ENCODE data around the gene CASP14.
"Not testable (repeated sequence)": the region's sequence is repeated elsewhere in the genome, so short reads cannot be mapped to it uniquely, and the experiment has no call there.

CASP14 gene

GRCh38 chr19:15072930-15073647, 23.8 kb downstream of the CASP14 start:
- no peak for DNase-seq (ENCODE audit: low spot score)

DNA sequence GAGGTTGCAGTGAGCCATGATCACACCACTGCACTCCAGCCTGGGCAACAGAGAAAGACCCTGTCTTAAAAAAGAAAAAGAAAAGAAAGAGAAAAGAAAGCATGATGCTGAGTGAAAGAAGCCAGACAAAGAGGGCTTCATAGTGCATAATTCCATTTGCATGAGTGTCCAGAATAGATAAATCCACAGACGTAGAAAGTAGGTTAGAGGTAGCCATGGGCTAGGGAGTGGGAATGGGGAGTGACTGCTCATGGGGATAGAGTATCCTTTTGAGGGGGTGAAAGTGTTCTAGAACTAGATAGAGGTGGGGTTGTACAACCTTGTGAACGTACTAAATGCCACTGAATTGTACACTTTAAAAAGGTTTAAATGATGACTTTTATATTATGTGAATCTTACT, 25.1 kb downstream of the CASP14 start:
- DNase-seq (ENCODE audit: low spot score): no peak

DNA sequence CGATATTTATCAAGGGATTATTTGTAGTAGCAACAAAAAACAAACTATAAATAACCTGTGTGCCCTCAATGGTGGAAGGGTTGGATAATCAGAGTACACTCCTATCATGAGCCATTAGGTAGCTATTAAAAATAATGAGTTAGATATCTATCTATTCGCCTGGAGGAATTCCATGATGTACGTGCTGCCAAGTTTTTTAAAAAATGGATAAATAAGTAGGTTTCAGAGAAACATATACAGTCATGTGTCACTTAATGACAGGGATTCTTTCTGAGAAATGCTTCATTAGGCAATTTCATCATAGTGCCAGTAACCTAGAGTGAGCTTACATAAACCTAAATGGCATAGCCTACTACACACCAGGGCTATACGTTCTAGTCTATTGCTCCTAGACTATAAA, 26.5 kb downstream of the CASP14 start:
- no peak for DNase-seq (ENCODE audit: low spot score)

DNA sequence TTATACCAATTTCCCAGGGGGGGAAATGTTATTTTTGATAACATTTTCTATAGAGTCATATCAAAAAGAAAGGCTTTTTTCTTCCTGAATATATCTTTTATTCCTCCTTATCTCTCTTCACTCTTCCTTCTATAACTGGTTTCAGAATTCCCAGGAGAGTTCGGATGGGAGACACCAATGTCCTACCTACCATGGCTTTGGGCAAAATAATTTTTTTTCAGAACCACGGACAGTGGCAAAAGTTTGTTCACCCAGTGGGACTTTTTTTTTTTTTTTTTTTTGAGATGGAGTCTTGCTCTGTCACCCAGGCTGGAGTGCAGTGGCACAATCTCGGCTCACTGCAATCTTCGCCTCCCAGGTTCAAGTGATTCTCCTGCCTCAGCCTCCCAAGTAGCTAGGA, 30.7 kb downstream of the CASP14 start:
- not testable (repeated sequence) for DNase-seq (ENCODE audit: low spot score)

DNA sequence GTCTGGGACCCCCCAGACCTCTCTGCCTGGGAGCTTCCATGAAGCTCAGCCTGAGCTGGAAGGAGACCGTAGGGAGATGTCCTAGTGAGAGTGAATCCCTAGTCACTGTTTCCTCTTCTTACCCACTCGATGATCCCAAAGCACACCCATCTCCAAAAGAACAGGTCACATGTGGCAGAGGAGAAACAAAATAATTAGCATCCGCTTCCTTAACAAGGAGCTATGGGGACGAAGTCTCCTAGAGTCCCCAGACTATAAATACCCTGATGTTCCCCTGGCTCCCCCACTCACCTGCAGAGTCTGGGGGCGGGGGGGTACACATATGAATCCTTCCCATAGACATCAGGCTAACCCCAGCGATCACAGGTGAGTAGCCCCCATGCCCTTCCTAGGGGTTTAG, 32.6 kb downstream of the CASP14 start, which contains the start of gene OR1I1:
OR1I1 (plus strand) TSS at position 301 of the 400 bp plus-strand sequence. CDS start 4,855 bp downstream, outside the sequence.
- DNase-seq (ENCODE audit: low spot score): no peak

- DNase-seq (ENCODE audit: low spot score): no peak
Measured at GRCh38 chr19:15087182-15087581, 37.9 kb downstream of the CASP14 start.

GRCh38 chr19:15091918-15092753, 42.9 kb downstream of the CASP14 start:
- peak; percentile 67 for DNase-seq (ENCODE audit: low spot score)

DNA sequence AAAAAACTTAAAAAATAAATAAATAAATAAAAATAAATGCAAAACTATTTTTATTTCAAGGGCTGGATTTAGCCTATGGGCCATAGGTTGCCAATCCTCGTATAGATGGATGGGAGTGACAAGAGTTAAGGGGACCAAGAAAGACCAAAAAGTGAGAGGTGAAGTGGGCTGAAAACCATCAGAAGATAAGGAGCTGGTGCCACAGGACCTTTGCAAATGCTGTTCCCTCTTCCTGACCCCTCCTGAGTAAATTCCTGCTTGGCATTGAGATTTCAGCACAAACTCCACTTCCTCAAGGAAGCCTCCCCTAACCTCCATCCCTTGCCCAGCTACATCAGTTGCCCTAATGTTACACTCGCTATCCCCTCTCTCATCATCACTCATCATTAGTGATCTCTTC, 43.7 kb downstream of the CASP14 start:
- no peak for DNase-seq (ENCODE audit: low spot score)

DNA sequence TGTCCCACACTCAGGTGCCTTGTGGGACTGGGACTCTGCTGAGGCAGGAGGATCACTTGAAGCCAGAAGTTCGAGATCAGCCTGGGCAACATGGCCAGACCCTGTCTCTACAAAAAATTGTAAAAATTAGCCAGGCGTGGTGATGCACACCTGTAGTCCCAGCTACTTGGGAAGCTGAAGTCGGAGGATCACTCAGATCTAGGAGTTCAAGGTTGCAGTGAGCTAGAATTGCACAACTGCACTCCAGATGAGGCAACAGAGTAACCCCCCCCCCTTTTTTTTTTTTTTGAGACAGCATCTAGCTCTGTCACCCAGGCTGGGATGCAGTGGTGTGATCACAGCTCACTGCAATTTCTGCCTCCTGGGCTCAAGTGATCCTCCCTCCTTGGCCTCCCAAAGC, 46.9 kb downstream of the CASP14 start:
- DNase-seq (ENCODE audit: low spot score): no peak

GRCh38 chr19:15097980-15098379, 48.7 kb downstream of the CASP14 start:
- DNase-seq (ENCODE audit: low spot score): not testable (repeated sequence)

- DNase-seq (ENCODE audit: low spot score): no peak
Measured at GRCh38 chr19:15098460-15098859, 49.2 kb downstream of the CASP14 start.

GRCh38 chr19:15099017-15099582, 49.8 kb downstream of the CASP14 start:
- DNase-seq (ENCODE audit: low spot score): no peak

DNA sequence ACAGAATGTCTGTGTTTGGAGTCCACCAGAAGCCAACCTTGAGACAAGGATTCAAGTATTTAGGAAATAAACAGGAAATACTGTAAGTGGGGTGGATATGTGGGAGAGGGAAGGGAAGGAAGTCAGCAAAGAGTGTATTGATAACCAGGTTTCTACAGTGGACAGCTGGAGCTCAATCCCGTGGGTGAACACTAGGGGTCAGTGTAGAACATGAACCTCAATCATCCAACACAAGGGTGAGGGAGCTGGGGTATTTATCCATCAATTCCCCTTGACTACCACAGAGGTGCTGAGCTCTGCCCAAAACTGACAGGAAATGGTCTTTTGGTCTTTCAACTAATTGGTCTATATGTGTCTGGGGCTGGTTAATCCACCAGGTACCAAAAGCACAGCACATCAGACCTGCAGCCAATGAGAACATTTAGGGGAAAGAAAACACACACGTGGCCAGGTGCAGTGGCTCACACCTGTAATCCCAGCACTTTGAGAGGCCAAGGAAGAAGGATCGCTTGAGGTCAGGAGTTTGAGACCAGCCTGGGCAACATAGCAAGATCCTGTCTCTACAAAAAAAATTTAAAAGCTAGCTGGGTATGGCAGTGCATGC, 52.3 kb downstream of the CASP14 start:
- peak; percentile 62 for DNase-seq (ENCODE audit: low spot score)

DNA sequence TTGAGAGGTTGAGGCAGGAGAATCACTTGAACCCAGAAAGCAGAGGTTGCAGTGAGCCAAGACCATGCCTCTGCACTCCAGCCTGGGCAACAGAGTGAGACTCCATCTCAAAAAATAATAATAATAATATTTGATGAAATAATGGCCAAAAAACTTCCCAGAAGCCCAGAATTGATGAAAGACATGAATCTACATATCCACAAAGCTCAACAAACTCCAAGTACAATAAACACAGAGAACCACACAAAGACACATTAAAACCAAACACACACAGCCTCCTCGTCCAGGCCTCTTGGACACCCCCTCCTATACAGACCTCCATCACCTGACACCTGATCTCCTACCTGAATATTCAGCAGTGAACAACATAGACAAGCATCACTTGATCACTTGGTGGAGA, 54.7 kb downstream of the CASP14 start:
- no peak for DNase-seq (ENCODE audit: low spot score)

DNA sequence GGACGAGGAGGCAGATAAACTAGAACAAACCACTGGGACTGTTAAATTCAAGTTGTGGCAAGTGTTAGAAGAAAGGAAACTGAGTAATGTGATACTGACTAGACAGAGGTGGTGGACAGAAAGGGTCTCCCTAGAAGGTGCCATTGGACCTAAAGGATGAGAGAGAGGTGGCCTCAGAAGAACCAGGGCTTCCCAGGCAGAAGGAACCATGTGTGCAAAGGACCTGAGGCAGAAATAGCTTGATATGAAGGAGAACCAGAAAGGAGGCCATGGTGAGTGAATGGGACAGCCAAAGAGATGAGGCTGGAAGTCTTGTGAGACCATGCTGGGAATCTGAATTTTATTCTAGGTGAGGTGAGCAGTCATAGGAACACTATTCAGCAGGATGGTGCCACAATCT, 55.1 kb downstream of the CASP14 start:
- no peak for DNase-seq (ENCODE audit: low spot score)

GRCh38 chr19:15105044-15105443, 55.8 kb downstream of the CASP14 start:
- DNase-seq (ENCODE audit: low spot score): no peak

DNA sequence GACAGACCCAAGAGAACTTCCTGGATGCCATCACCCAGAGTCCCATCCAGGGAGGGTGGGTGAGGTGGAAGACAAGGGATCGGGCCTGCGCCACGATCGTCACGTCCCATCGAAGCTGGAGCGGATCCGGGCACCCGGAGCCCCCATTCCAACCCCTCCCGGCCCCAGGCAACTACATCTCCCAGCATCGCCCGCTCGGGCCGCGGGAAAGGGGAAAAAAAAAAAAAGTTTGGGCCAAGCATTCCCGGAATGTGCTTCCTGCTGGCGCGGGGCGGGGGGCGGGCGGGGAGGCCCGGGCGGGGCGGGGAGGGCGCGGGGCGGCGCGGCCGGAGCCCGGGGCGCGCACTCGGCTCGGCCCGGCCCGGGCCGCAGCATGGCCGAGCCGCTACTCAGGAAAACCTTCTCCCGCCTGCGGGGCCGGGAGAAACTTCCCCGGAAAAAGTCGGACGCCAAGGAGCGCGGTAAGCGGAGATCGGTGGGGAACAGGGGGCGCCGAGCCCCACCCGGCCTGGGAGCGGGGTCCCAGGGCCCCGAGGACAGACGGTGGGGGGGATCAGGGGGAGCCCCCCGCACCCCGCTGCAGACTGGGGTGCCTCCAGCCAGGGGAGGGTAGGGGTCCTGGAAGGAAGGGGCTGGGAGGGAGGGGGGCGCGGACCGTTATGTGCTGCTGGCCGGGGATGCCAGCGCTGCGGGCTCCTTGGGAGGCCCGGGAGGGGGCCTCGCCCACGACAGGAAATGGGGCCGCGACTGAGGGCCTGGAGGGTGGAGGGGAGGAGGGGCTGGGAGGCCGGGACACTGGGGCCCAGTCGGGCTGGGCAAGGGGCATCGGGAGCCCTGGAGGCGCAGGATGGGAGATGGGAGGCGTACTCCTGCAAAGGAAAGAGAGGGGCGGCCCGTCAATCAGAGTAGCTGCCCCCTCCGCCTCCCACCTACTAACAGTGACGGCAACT, 58.1 kb downstream of the CASP14 start, which contains the start of gene SYDE1:
SYDE1 (plus strand) TSS at position 341 of the 950 bp plus-strand sequence; CDS start at position 374, 33 bp downstream.
- peak; percentile 96 for DNase-seq (ENCODE audit: low spot score)
